Measurements from ENCODE around the gene FILIP1.
"Not testable (repeated sequence)": the region's sequence is repeated elsewhere in the genome, so short reads cannot be mapped to it uniquely, and the experiment has no call there.

Gene FILIP1

GRCh38 chr6:75415804-75416203, 77.8 kb downstream of the FILIP1 start:
- no peak for DNase-seq

GRCh38 chr6:75414445-75415021, 79.1 kb downstream of the FILIP1 start:
- DNase-seq: no peak

- no peak for DNase-seq
Observed at GRCh38 chr6:75412969-75413662, 80.5 kb downstream of the FILIP1 start.

- not testable (repeated sequence) for DNase-seq
Observed at GRCh38 chr6:75410564-75410963, 83.0 kb downstream of the FILIP1 start.

GRCh38 chr6:75409928-75410327, 83.7 kb downstream of the FILIP1 start:
- no peak for DNase-seq

GRCh38 chr6:75409286-75409685, 84.3 kb downstream of the FILIP1 start:
- no peak for DNase-seq

- no peak for DNase-seq
Observed at GRCh38 chr6:75403563-75404080, 90.0 kb downstream of the FILIP1 start.

GRCh38 chr6:75402296-75402695, 91.3 kb downstream of the FILIP1 start:
- DNase-seq: no peak

GRCh38 chr6:75397656-75398465, 95.7 kb downstream of the FILIP1 start:
- DNase-seq: no peak

- DNase-seq: no peak
Observed at GRCh38 chr6:75397171-75397570, 96.4 kb downstream of the FILIP1 start.

- no peak for DNase-seq
Observed at GRCh38 chr6:75396005-75396800, 97.4 kb downstream of the FILIP1 start.

- DNase-seq: no peak
Observed at GRCh38 chr6:75393806-75394205, 99.8 kb downstream of the FILIP1 start.

GRCh38 chr6:75391276-75391675, 102.3 kb downstream of the FILIP1 start:
- DNase-seq: no peak

- no peak for DNase-seq
Observed at GRCh38 chr6:75386050-75386770, 107.4 kb downstream of the FILIP1 start.

GRCh38 chr6:75384116-75384515, 109.5 kb downstream of the FILIP1 start:
- no peak for DNase-seq

GRCh38 chr6:75382634-75382900, 111.0 kb downstream of the FILIP1 start:
- DNase-seq: no peak

- no peak for DNase-seq
Observed at GRCh38 chr6:75381877-75382633, 111.5 kb downstream of the FILIP1 start.

GRCh38 chr6:75379536-75379935, 114.1 kb downstream of the FILIP1 start:
- no peak for DNase-seq

- DNase-seq: no peak
Observed at GRCh38 chr6:75378101-75378500, 115.5 kb downstream of the FILIP1 start.

GRCh38 chr6:75377386-75377785, 116.2 kb downstream of the FILIP1 start:
- no peak for DNase-seq

GRCh38 chr6:75376347-75377024, 117.1 kb downstream of the FILIP1 start:
- DNase-seq: no peak

Data from stimulated activated CD4-positive, alpha-beta T cell treated with anti-CD3 and anti-CD28 coated beads, Interleukin-4, amount 100 ng/mL, for 1 hour (primary cell).